ENCODE measurements around the gene SMARCA2.
"Not testable (repeated sequence)": the region's sequence is repeated elsewhere in the genome, so short reads cannot be mapped to it uniquely, and the experiment has no call there.

SMARCA2 gene

GRCh38 chr9:2106666-2107065 lies 91.5 kb downstream of the SMARCA2 start:
- no peak for DNase-seq

GRCh38 chr9:2107906-2108451 lies 92.8 kb downstream of the SMARCA2 start:
- no peak for DNase-seq

- DNase-seq, result no peak
Measured at GRCh38 chr9:2109069-2109650, 94.0 kb downstream of the SMARCA2 start.

- no peak for DNase-seq
Measured at GRCh38 chr9:2110036-2110435, 94.9 kb downstream of the SMARCA2 start.

GRCh38 chr9:2116073-2116472 lies 100.9 kb downstream of the SMARCA2 start:
- no peak for DNase-seq

GRCh38 chr9:2117527-2117926 lies 102.4 kb downstream of the SMARCA2 start:
- DNase-seq, result no peak

- no peak for DNase-seq
Measured at GRCh38 chr9:2119566-2119965, 104.4 kb downstream of the SMARCA2 start.

GRCh38 chr9:2120926-2121689 lies 106.0 kb downstream of the SMARCA2 start:
- DNase-seq, result no peak

- DNase-seq, result no peak
Measured at GRCh38 chr9:2122299-2122698, 107.2 kb downstream of the SMARCA2 start.

GRCh38 chr9:2125906-2126305 lies 110.8 kb downstream of the SMARCA2 start:
- no peak for DNase-seq

GRCh38 chr9:2126331-2126803 lies 111.2 kb downstream of the SMARCA2 start:
- DNase-seq, result no peak

GRCh38 chr9:2127486-2127885 lies 112.3 kb downstream of the SMARCA2 start:
- no peak for DNase-seq

GRCh38 chr9:2128141-2128540 lies 113.0 kb downstream of the SMARCA2 start:
- DNase-seq, result no peak

- no peak for DNase-seq
Measured at GRCh38 chr9:2128618-2129017, 113.5 kb downstream of the SMARCA2 start.

- no peak for DNase-seq
Measured at GRCh38 chr9:2130941-2131340, 115.8 kb downstream of the SMARCA2 start.

GRCh38 chr9:2132484-2133082 lies 117.4 kb downstream of the SMARCA2 start:
- DNase-seq, result no peak

- DNase-seq, result no peak
Measured at GRCh38 chr9:2134391-2134790, 119.2 kb downstream of the SMARCA2 start.

GRCh38 chr9:2138646-2139045 lies 123.5 kb downstream of the SMARCA2 start:
- DNase-seq, result no peak

GRCh38 chr9:2140600-2141223 lies 125.6 kb downstream of the SMARCA2 start:
- no peak for DNase-seq

GRCh38 chr9:2142212-2142611 lies 127.1 kb downstream of the SMARCA2 start:
- DNase-seq, result no peak

- no peak for DNase-seq
Measured at GRCh38 chr9:2144619-2145018, 129.5 kb downstream of the SMARCA2 start.

- DNase-seq, result no peak
Measured at GRCh38 chr9:2145746-2146145, 130.6 kb downstream of the SMARCA2 start.

- not testable (repeated sequence) for DNase-seq
Measured at GRCh38 chr9:2146700-2147099, 131.6 kb downstream of the SMARCA2 start.
